HG03442 (cell line): ENCODE data around the gene GPR153.

Source experiments
- ATAC-seq: cut with Tn5 transposase; IDR thresholded peaks from one replicate; pipeline ENCODE4 v1.9.1; 2021; ENCODE audit warnings: mild to moderate bottlenecking, moderate library complexity; ENCODE audit not compliant: unreplicated experiment

Gene GPR153

GRCh38 chr1:6287029-6287428, 26.1 kb upstream of the GPR153 start:
- ATAC-seq, result no peak

- no peak for ATAC-seq
Measured at GRCh38 chr1:6286266-6286665, 25.4 kb upstream of the GPR153 start.

GRCh38 chr1:6285336-6285735, 24.4 kb upstream of the GPR153 start:
- ATAC-seq, result no peak

- ATAC-seq, result no peak
Measured at GRCh38 chr1:6282577-6283270, 21.8 kb upstream of the GPR153 start.

GRCh38 chr1:6281511-6282402, 20.9 kb upstream of the GPR153 start:
- no peak for ATAC-seq

GRCh38 chr1:6280761-6281451, 20.0 kb upstream of the GPR153 start:
- no peak for ATAC-seq

GRCh38 chr1:6279613-6280383, 18.9 kb upstream of the GPR153 start:
- ATAC-seq, result no peak

- ATAC-seq, result no peak
Measured at GRCh38 chr1:6279066-6279465, 18.2 kb upstream of the GPR153 start.

- no peak for ATAC-seq
Measured at GRCh38 chr1:6278263-6278662, 17.4 kb upstream of the GPR153 start.

- no peak for ATAC-seq
Measured at GRCh38 chr1:6276811-6277555, 16.1 kb upstream of the GPR153 start.

GRCh38 chr1:6275826-6276782, 15.2 kb upstream of the GPR153 start:
- ATAC-seq, result no peak

- no peak for ATAC-seq
Measured at GRCh38 chr1:6274622-6275139, 13.8 kb upstream of the GPR153 start.

- ATAC-seq, result no peak
Measured at GRCh38 chr1:6274102-6274501, 13.2 kb upstream of the GPR153 start.

- ATAC-seq, result no peak
Measured at GRCh38 chr1:6273380-6273891, 12.5 kb upstream of the GPR153 start.

- ATAC-seq, result no peak
Measured at GRCh38 chr1:6272868-6273267, 12.0 kb upstream of the GPR153 start.

- ATAC-seq, result no peak
Measured at GRCh38 chr1:6272452-6272851, 11.6 kb upstream of the GPR153 start.

- no peak for ATAC-seq
Measured at GRCh38 chr1:6271554-6271953, 10.7 kb upstream of the GPR153 start.

GRCh38 chr1:6271006-6271405, 10.1 kb upstream of the GPR153 start:
- no peak for ATAC-seq

GRCh38 chr1:6270401-6270800, 9.5 kb upstream of the GPR153 start:
- no peak for ATAC-seq
